Measurements from ENCODE around the gene SNX11.
"Not testable (repeated sequence)": the region's sequence is repeated elsewhere in the genome, so short reads cannot be mapped to it uniquely, and the experiment has no call there.

Gene SNX11

DNA sequence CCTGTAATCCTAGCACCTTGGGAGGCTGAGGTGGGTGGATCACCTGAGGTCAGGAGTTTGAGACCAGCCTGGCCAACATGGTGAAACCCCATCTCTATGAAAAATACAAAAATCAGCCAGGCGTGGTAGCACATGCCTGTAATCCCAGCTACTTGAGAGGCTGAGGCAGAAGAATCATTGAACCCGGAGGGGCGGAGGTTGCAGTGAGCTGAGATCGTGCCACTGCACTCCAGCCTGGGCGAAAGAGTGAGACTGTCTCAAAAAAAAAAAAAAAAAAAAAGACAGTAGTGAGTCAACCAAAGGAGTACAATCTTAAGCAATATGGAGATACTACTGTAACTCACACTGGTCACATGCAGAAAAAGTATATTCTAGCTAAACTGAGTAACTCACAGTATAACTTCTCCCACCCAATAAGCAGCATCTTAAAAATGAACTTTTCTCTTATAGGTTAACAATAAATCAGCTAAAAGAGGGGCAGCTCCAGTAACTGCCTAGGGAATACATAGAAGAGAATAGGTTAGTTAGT lies 33.9 kb upstream of the SNX11 start:
- H3K27ac Mint-ChIP-seq; H3K9me3 Mint-ChIP-seq; H3K4me1 Mint-ChIP-seq (ENCODE audit: low read depth); H3K4me3 Mint-ChIP-seq; H3K27me3 Mint-ChIP-seq: not testable (repeated sequence)
- H3K36me3 Mint-ChIP-seq (ENCODE audit: low read depth), result peaks cover 39% of the 10 kb centered on the region

DNA sequence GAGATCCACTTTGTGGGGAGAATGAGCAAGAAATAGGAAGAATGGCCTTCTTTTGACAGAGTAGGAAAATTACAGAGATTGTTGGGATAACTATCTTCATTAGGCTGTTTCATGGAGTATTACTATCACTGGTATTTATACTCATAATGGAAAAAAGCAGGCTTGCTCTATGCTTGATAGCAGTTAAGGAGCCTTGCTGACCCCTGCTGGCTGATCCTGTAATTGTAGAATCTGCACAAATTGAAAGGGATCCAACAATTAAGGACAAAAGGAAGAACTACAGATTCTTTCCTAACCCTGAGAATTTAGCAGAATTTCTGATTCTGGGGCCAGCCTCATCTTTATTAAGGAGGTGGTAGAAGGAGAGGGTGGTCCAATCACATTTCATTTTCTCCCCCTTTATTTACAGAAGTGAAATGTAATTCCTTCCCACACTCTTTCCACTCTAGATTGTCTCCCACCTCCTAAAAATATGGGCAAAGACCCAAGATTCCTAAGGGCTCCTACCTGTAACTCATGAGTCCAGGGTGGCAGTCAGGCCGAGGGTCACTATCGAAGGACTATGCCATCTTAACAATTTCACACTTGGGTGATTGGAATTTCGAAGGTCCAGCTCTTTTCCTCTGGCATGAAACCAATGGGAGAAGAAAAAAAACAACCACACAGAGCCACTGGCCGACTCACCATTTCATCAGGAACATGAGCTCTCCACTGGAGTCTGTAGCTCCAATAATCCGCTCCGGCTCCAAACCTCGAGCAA lies 33.1 kb upstream of the SNX11 start:
- Mint-ChIP-seq H3K27ac (no peak overlapping the region), H3K9me3 (no peaks in the 10 kb centered on the region), H3K4me1 (ENCODE audit: low read depth) (no peaks in the 10 kb centered on the region), H3K36me3 (ENCODE audit: low read depth) (peaks cover 34% of the 10 kb centered on the region), H3K4me3 (no peak overlapping the region), H3K27me3 (no peaks in the 10 kb centered on the region)

DNA sequence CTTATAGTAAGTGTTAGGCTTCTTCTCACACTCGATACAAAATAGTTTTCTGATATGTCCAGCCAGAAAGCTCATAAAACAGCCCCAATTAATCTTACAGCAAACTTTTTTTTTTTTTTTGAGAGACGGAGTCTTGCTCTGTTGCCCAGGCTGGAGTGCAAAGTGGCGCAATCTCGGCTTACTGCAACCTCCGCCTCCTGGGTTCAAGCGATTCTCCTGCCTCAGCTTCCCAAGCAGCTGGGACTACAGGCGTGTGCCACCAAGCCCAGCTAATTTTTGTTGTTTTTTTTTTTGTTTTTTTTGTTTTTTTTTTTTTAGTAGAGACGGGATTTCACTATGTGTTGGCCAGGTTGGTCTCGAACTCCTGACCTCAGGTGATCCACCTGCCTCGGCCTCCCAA lies 30.4 kb upstream of the SNX11 start:
- H3K36me3 Mint-ChIP-seq (ENCODE audit: low read depth), result peaks cover 31% of the 10 kb centered on the region
- not testable (repeated sequence) for H3K4me1 Mint-ChIP-seq (ENCODE audit: low read depth); H3K4me3 Mint-ChIP-seq; H3K9me3 Mint-ChIP-seq; H3K27ac Mint-ChIP-seq; H3K27me3 Mint-ChIP-seq

DNA sequence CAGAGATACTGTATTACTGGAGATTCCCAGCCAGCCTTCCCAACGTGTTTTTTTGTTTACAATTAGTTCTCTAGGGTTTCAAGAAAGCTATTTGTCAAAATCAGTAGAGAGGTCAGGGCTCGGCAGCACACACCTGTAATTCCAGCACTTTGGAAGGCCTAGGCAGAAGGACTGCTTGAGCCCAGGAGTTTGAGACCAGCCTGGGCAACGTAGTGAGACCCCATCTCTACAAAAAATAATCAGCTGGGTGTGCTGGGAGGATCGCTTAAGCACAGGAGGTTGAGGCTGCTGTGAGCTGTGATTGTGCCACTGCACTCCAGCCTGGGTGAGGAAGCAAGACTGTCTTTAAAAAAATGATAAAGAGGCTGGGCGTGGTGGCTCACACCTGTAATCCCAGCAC lies 25.7 kb upstream of the SNX11 start:
- Mint-ChIP-seq H3K27me3 (no peaks in the 10 kb centered on the region), H3K4me3 (no peak overlapping the region), H3K9me3 (no peaks in the 10 kb centered on the region), H3K4me1 (ENCODE audit: low read depth) (peaks cover 4% of the 10 kb centered on the region), H3K27ac (no peak overlapping the region), H3K36me3 (ENCODE audit: low read depth) (peaks cover 8% of the 10 kb centered on the region)

DNA sequence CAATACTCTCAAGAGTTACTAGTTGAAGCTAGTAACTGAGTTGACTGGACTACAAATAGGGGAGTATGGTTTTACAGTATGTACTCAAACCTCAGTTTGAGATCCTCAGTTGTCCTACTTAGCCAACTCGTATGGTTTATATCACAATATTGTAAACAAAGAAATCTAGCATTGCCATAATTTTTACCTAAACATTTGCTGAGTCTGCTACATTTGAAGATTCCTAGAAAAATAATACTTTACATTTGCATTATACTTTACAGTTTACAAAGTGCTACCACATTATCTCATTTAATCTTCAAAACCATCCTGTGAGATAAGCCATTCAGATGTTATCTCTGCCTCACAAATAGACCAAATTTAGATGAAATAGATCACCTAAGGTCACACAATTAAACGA lies 22.6 kb upstream of the SNX11 start:
- H3K27me3 Mint-ChIP-seq, result no peaks in the 10 kb centered on the region
- no peak overlapping the region for H3K4me3 Mint-ChIP-seq
- H3K9me3 Mint-ChIP-seq, result no peaks in the 10 kb centered on the region
- peaks cover 11% of the 10 kb centered on the region for H3K36me3 Mint-ChIP-seq (ENCODE audit: low read depth)
- no peak overlapping the region for H3K27ac Mint-ChIP-seq
- H3K4me1 Mint-ChIP-seq (ENCODE audit: low read depth), result peaks cover 4% of the 10 kb centered on the region

DNA sequence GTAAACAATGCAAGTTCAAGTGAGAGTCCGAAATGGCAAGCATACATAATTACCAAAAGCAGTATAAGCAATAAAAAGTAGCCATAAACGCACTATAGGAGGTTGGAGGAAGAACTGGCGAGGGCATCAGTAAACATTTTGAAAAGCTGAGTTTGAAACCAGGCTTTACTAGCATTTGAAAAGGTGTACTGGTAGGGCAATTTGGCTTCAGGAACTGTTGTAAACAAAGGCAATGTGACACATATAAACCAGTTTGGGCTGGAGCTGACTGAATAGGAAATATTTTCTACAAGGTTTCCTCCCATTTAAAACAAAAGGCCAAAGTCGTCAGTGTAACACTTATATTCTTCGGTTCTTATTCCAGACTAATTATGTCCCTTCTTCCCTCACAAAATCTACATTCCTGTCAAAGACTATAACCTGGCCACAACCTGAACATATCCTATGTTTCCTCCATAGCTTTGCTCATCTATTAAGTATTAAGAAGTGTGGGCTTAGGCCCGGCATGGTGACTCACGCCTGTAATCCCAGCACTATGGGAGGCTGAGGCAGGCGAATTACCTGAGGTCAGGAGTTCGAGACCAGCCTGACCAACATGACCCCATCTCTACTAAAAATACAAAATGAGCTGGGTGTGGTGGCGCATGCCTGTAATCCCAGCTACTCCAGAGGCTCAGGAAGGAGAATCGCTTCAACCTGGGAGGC lies 14.1 kb upstream of the SNX11 start:
- Mint-ChIP-seq H3K27me3 (no peaks in the 10 kb centered on the region), H3K9me3 (no peaks in the 10 kb centered on the region), H3K4me3 (no peak overlapping the region), H3K4me1 (ENCODE audit: low read depth) (peaks cover 14% of the 10 kb centered on the region), H3K36me3 (ENCODE audit: low read depth) (peaks cover 15% of the 10 kb centered on the region), H3K27ac (no peak overlapping the region)

DNA sequence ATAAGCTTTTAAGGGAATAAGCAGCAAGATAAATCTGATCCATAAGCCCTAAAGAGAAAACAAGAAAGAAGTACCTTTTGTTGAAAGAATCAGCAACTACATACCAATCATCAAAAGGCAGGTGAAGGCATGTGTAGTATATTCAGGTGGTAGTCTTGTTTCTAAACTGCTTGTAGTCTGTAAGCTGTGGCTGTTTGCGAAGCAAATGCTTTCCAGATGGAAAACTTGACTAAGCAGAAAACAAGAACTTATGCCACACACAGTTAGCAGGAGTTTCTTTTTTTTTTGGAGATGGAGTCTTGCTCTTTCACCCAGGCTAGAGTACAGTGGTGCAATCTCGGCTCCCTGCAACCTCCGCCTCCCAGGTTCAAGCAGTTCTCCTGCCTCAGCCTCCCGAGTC lies 12.0 kb upstream of the SNX11 start:
- Mint-ChIP-seq H3K27me3 (no peaks in the 10 kb centered on the region), H3K4me1 (ENCODE audit: low read depth) (peaks cover 26% of the 10 kb centered on the region), H3K4me3 (no peak overlapping the region), H3K9me3 (no peaks in the 10 kb centered on the region), H3K27ac (no peak overlapping the region), H3K36me3 (ENCODE audit: low read depth) (peaks cover 7% of the 10 kb centered on the region)

DNA sequence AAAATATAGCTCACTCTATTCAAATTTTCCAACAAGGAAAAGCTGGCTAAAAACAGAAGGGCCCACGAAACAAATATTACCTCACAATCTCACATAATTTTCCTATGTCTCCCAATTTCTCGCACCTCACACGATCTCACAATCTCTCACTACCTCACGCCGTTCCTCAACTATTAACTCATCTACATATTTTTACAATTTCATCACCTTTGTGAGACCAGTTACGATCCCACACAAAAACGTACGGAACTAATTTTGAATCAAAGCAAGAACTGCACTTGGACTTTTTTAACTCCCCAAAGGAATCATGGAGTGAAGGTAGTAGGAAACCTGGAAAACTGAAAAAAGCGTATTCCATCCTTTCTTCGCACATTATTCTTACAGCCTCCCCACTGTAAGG lies 7.4 kb upstream of the SNX11 start:
- Mint-ChIP-seq H3K4me3 (peak overlapping the region; percentile 97), H3K27ac (peak overlapping the region; percentile 3), H3K36me3 (ENCODE audit: low read depth) (peaks cover 3% of the 10 kb centered on the region), H3K4me1 (ENCODE audit: low read depth) (peaks cover 58% of the 10 kb centered on the region), H3K27me3 (no peaks in the 10 kb centered on the region), H3K9me3 (peaks cover 9% of the 10 kb centered on the region)

DNA sequence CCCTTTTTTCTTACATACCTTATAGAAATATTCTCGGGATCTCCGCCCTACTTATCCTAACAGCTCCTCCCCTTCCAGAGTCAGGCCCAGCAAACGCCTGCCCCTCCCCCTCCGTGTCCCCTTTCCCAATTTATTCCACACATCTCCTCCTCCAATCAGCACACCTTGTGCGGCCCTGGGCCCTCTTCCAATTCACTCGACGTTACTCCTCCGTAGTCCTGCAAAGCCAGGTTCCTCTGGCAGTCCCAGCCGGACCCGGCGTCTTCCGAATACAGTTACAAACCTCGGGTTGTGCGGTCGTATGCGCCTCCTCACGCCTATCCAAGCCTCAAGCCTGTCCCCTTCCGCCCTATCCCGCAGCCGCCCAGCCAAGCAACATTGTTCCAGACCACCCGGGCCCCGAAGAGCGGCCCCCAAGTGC lies 7.0 kb upstream of the SNX11 start:
- Mint-ChIP-seq H3K27ac (peak overlapping the region; percentile 91), H3K4me1 (ENCODE audit: low read depth) (peaks cover 58% of the 10 kb centered on the region), H3K9me3 (peaks cover 9% of the 10 kb centered on the region)

DNA sequence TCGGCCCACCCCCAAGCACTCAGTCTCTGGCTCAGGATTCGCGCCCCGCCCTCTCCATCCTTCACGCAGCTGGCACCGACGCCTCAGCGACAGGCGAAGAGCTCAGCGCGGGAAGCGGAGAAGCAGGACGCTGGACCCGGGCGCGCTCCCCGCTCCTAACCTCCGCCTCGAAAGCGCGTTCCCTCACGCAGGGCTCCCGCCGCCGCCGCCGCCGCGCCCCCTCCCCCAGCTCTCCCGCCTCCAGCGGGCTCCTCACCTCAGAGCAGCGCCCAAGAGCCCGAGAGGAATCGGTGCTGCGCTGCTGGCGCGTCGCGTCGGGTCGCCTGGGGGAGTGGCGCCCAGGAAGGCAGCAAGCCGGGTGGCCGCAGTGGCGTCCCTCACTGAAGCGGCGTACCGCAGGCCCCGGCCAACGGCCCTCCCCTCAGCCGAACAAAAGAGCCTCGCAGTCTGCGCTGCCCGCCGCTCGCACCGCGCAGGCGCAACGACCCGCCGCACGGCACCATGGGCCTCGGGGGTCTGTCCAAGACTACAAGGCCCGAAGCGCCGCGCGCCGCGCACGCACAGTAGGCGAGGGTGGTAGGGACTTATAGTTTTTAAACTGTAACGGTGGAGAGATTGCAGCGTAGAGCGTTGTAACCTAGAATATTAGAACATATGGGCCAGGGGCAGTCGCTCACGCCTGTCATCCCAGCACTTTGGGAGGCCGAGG lies 6.4 kb upstream of the SNX11 start, which contains the start of gene CBX1:
CBX1 (minus strand) TSS at position 467 of the 709 bp plus-strand sequence. CDS start 24,474 bp downstream, outside the sequence.
- H3K4me3 Mint-ChIP-seq, result peak within 1 kb of the TSS; percentile 97
- H3K27ac Mint-ChIP-seq, result peak within 1 kb of the TSS; percentile 91
- H3K9me3 Mint-ChIP-seq, result peaks cover 9% of the 10 kb centered on the region
- H3K27me3 Mint-ChIP-seq, result no peaks in the 10 kb centered on the region
- H3K4me1 Mint-ChIP-seq (ENCODE audit: low read depth), result peaks cover 55% of the 10 kb centered on the region
- no peaks in the 10 kb centered on the region for H3K36me3 Mint-ChIP-seq (ENCODE audit: low read depth)

More for the DNA sequence above, 7.0 kb upstream of the SNX11 start:
- no peaks in the 10 kb centered on the region for H3K27me3 Mint-ChIP-seq
- H3K4me3 Mint-ChIP-seq, result peak overlapping the region; percentile 97
- H3K36me3 Mint-ChIP-seq (ENCODE audit: low read depth), result peaks cover 1% of the 10 kb centered on the region

DNA sequence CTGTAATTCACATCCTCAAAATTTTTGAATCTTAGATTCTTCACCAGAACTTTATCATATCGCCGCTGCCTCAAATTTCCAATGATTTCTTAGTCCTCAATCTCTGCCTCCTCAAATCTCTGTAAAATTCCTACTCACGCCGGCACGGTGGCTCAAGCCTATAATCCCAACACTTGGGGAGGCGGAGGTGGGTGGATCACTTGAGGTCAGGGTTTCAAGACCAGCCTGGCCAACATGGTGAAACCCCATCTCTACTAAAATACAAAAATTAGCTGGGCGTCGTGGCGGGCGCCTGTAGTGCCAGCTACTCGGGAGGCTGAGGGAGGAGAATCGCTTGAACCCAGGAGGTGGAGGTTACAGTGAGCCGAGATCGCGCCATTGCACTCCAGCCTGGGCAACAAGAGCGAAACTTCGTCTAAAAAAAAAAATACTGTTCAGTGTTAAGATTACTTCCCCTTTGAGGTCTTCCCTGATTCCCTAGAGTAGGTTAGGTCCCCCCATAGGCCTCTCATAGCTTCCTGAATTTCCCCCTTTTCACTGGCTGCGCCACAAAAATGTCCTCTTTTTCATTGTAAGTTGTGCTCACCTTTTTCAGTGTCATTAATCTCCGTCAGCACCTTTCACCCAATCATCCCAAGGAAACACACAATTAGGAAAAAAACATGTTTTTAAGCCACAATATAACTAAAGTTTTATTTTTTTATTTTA lies 5.4 kb upstream of the SNX11 start:
- H3K9me3 Mint-ChIP-seq, result peaks cover 9% of the 10 kb centered on the region
- H3K27ac Mint-ChIP-seq, result peak overlapping the region; percentile 80
- H3K36me3 Mint-ChIP-seq (ENCODE audit: low read depth), result no peaks in the 10 kb centered on the region
- no peaks in the 10 kb centered on the region for H3K27me3 Mint-ChIP-seq
- H3K4me3 Mint-ChIP-seq, result peak overlapping the region; percentile 97
- H3K4me1 Mint-ChIP-seq (ENCODE audit: low read depth), result peaks cover 58% of the 10 kb centered on the region

DNA sequence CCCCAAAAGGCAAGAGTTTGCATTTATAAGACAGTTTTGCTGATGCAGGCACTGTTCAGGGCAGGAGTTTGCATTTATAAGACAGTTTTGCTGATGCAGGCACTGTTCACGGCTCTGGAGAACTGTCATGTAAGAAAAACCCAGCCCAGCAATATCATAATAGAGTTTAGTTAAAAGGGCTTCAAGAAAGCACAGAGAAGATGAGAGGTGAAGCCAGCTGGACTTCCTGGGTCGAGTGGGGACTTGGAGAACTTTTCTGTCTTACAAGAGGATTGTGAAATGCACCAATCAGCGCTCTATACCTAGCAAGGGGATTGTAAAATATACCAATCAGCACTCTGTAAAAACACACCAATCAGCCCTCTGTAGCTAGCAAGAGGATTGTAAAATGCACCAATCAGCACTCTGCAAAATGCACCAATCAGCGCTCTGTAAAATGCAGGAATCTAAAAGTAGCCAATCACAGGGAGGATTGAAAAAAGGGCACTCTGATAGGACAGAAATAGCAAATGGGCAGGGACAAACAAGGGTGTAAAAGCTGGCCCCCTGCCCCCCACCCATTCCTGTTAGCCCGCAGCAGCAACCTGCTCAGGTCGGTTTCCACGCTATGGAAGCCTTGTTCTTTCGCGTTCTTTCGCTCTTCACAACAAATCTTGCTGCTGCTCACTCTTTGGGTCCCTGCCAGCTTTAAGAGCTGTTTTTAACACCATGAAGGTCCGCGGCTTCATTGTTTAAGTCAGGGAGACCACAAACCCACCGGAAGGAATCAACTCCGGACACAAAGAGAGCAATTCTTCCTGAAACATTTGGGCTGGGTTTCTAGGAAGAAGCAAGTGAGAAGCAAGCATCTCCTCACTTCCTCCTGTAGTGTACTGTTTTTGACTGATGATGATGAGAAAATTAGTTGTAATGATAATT lies 4.5 kb upstream of the SNX11 start:
- H3K27ac Mint-ChIP-seq, result peak overlapping the region; percentile 63
- peaks cover 56% of the 10 kb centered on the region for H3K4me1 Mint-ChIP-seq (ENCODE audit: low read depth)
- H3K9me3 Mint-ChIP-seq, result peaks cover 9% of the 10 kb centered on the region
- H3K4me3 Mint-ChIP-seq, result peak overlapping the region; percentile 48
- no peaks in the 10 kb centered on the region for H3K36me3 Mint-ChIP-seq (ENCODE audit: low read depth)
- no peaks in the 10 kb centered on the region for H3K27me3 Mint-ChIP-seq

DNA sequence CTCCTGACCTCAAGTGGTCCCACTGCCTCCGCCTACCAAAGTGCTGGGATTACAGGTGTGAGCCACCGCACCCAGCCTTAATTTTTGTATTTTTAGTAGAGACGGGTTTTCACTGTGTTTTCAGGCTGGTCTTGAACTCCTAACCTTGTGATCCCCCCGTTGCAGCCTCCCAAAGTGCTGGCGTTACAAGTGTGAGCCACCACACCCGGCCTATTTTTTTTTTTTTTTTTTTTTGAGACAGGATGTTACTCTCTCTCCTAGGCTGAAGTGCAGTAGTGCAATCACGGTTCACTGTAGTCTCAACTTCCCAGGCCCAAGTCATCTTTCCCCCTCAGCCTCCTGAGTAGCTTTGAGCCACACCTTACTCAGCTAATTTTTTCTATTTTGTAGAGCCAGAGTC lies 3.1 kb upstream of the SNX11 start:
- H3K27me3 Mint-ChIP-seq, result no peaks in the 10 kb centered on the region
- H3K9me3 Mint-ChIP-seq, result peaks cover 9% of the 10 kb centered on the region
- H3K36me3 Mint-ChIP-seq (ENCODE audit: low read depth), result no peaks in the 10 kb centered on the region
- no peak overlapping the region for H3K27ac Mint-ChIP-seq
- peaks cover 65% of the 10 kb centered on the region for H3K4me1 Mint-ChIP-seq (ENCODE audit: low read depth)
- peak overlapping the region; percentile 34 for H3K4me3 Mint-ChIP-seq

DNA sequence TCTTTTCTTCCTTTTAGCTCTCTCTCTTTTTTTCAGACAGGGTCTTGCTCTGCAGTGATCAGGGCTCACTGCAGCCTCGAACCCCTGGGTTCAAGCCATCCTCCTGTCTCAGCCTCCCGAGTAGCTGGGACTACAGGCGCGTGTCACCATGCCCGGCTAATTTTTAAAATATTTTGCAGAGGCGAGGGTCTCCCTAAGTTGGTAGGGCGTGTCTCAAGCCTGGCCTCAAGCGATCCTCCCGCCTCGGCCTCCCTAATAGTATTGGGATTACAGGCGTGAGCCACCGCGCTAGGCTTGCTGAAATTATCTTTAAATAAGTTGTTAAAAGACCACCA lies 797 bp upstream of the SNX11 start:
- H3K4me3 Mint-ChIP-seq, result peak overlapping the region; percentile 98
- no peaks in the 10 kb centered on the region for H3K27me3 Mint-ChIP-seq
- peaks cover 68% of the 10 kb centered on the region for H3K4me1 Mint-ChIP-seq (ENCODE audit: low read depth)
- peaks cover 1% of the 10 kb centered on the region for H3K36me3 Mint-ChIP-seq (ENCODE audit: low read depth)
- peaks cover 9% of the 10 kb centered on the region for H3K9me3 Mint-ChIP-seq
- peak overlapping the region; percentile 90 for H3K27ac Mint-ChIP-seq
